GM23248 (cell line): ENCODE data around the gene GLT8D2. TPM values are rescaled to one million over a fixed set of nuclear protein-coding genes. Genes with fewer than 3 reads are reported as not detected.

Experiments
- DNase-seq: peaks from one replicate; pipeline ENCODE4 v3.0.0-alpha.2; 2015
- H2AFZ ChIP-seq: fragments of 200-600 bp; sonication (generic); 2 replicates; pipeline ENCODE4 v1.6.1; 2016; ENCODE audit warnings: antibody characterized with exemption
- H3F3A ChIP-seq: fragments of 200-600 bp; sonication (generic); 2 replicates; pipeline ENCODE4 v1.6.1; 2016; ENCODE audit warnings: mild to moderate bottlenecking, antibody characterized with exemption, mixed run types; ENCODE audit not compliant: insufficient read depth
- H3K27ac ChIP-seq: fragments of 200-600 bp; sonication (generic); 2 replicates; pipeline ENCODE4 v1.5.1; 2016; ENCODE audit warnings: mild to moderate bottlenecking
- H3K27me3 ChIP-seq: fragments of 200-600 bp; sonication (generic); replicated peaks from 2 replicates; pipeline ENCODE4 v1.6.1; 2016; ENCODE audit warnings: mild to moderate bottlenecking; ENCODE audit not compliant: insufficient read depth
- H3K36me3 ChIP-seq: fragments of 200-600 bp; sonication (generic); 2 replicates; pipeline ENCODE4 v1.6.1; 2016; ENCODE audit warnings: low read depth, mild to moderate bottlenecking
- H3K4me1 ChIP-seq: fragments of 200-600 bp; sonication (generic); 2 replicates; pipeline ENCODE4 v1.6.1; 2016; ENCODE audit warnings: mild to moderate bottlenecking; ENCODE audit not compliant: insufficient read depth
- H3K4me2 ChIP-seq: fragments of 200-600 bp; sonication (generic); one replicate; pipeline ENCODE4 v1.6.1; 2016; ENCODE audit warnings: mild to moderate bottlenecking; ENCODE audit not compliant: unreplicated experiment
- H3K4me3 ChIP-seq: fragments of 200-600 bp; sonication (generic); 2 replicates; pipeline ENCODE4 v1.5.1; 2016; ENCODE audit warnings: mild to moderate bottlenecking
- H3K79me2 ChIP-seq: fragments of 200-600 bp; sonication (generic); 2 replicates; pipeline ENCODE4 v1.6.1; 2016; ENCODE audit warnings: mild to moderate bottlenecking; ENCODE audit not compliant: insufficient read depth
- H3K9ac ChIP-seq: fragments of 200-600 bp; sonication (generic); 2 replicates; pipeline ENCODE4 v1.6.1; 2016; ENCODE audit warnings: mild to moderate bottlenecking
- H3K9me2 ChIP-seq: fragments of 200-600 bp; sonication (generic); 2 replicates; pipeline ENCODE4 v1.6.1; 2016; ENCODE audit warnings: mixed run types, mild to moderate bottlenecking, moderate library complexity; ENCODE audit not compliant: insufficient read depth
- H3K9me3 ChIP-seq: fragments of 200-600 bp; sonication (generic); one replicate; pipeline ENCODE4 v1.6.1; 2017; ENCODE audit warnings: low read depth
- H4K20me1 ChIP-seq: fragments of 200-600 bp; sonication (generic); 2 replicates; pipeline ENCODE4 v1.6.0; 2016; ENCODE audit not compliant: insufficient read depth
- EZH2 ChIP-seq: fragments of 200-600 bp; sonication (generic); IDR thresholded peaks from 2 replicates; pipeline ENCODE4 v1.6.1; 2018; ENCODE audit warnings: antibody characterized with exemption, mild to moderate bottlenecking; ENCODE audit not compliant: insufficient read depth, poor library complexity, severe bottlenecking
- EZH2phosphoT487 ChIP-seq: fragments of 200-600 bp; sonication (generic); IDR thresholded peaks from 2 replicates; pipeline ENCODE4 v1.6.1; 2018; ENCODE audit warnings: antibody characterized with exemption, moderate library complexity, mild to moderate bottlenecking, low read depth; ENCODE audit not compliant: insufficient read depth
- WGBS, 2 experiments: methylation state at CpG; one replicate each; pipeline ENCODE4 v1.1.6; 2015 to 2017; ENCODE audit warnings: low lambda C conversion rate in 2 of 2, low coverage in 1 of 2; ENCODE audit errors: missing lambda C conversion rate in 2 of 2; 5-methylcytosine and 5-hydroxymethylcytosine counted together
- in situ Hi-C: fragments of 300-500 bp; cut with MboI; formaldehyde crosslinking; loops from 2 replicates; pipeline ENCODE4 v1.15.0; 2020
- polyA plus RNA-seq: library from polyadenylated mRNA; unstranded; fragments of >200 nt; fragmentation: Nextera tagmentation; extraction: Ambion mirVana; gene quantifications from 2 replicates; pipeline ENCODE4 v1.2.1, GENCODE V29; 2016
- total RNA-seq: library from RNA; depleted of rRNA; stranded (reverse); fragments of >200 nt; shearing (Covaris generic); gene quantifications from 2 replicates; pipeline ENCODE4 v1.2.3, GENCODE V29; 2014; rRNA removed

The GLT8D2 gene
- total RNA-seq, result 58.6 and 63.2 TPM in 2 replicates
- polyA plus RNA-seq, result 94.5 and 99.2 TPM in 2 replicates

GRCh38 chr12:104049903-104050356 is at the start of gene GLT8D2:
TSS of gene GLT8D2 (minus strand) at chr12:104050187. CDS start at chr12:104019648, 30,539 bp downstream.
- Histone ChIP-seq H3K27ac (peak within 1 kb of the TSS; percentile 92), H3K27me3 (no peaks in the 10 kb centered on the region), H3K79me2 (peaks cover 32% of the 10 kb centered on the region), H2AFZ (peak within 1 kb of the TSS; percentile 93), H3K9me3 (no peaks in the 10 kb centered on the region), H3K4me2 (peak within 1 kb of the TSS; percentile 94), H3K9me2 (no peaks in the 10 kb centered on the region), H3K36me3 (no peaks in the 10 kb centered on the region), H3F3A (peaks cover 31% of the 10 kb centered on the region), H4K20me1 (no peaks in the 10 kb centered on the region), H3K4me1 (peaks cover 33% of the 10 kb centered on the region), H3K4me3 (peak within 1 kb of the TSS; percentile 82), H3K9ac (peak within 1 kb of the TSS; percentile 86)
- DNase-seq, result peak; percentile 94
- in situ Hi-C loops, result no loop called here
- 0% methylated on average over 24 of the region's 24 CpGs for WGBS, 2 experiments
- no peak for TF ChIP-seq EZH2phosphoT487
- no peak for TF ChIP-seq EZH2

- Histone ChIP-seq H3K4me2 (no peak overlapping the region), H3K4me1 (no peaks in the 10 kb centered on the region), H3K4me3 (no peak overlapping the region), H3K79me2 (no peaks in the 10 kb centered on the region), H3K9me2 (no peaks in the 10 kb centered on the region), H4K20me1 (no peaks in the 10 kb centered on the region), H3K9me3 (no peaks in the 10 kb centered on the region), H3K36me3 (peaks cover 77% of the 10 kb centered on the region), H3K27me3 (no peaks in the 10 kb centered on the region), H3F3A (no peaks in the 10 kb centered on the region), H2AFZ (no peak overlapping the region), H3K9ac (no peak overlapping the region), H3K27ac (no peak overlapping the region)
- no peak for DNase-seq
- WGBS, 2 experiments, result 96 to 100% methylated on average over 2 of the region's 2 CpGs
- no peak for TF ChIP-seq EZH2
- in situ Hi-C loops, result no loop called here
These were observed 48.0 kb upstream of the GLT8D2 start for GRCh38 chr12:104097954-104098353.

- no peaks in the 10 kb centered on the region for H3K4me1 ChIP-seq
- no peak overlapping the region for H3K27ac ChIP-seq
- H3K79me2 ChIP-seq, result no peaks in the 10 kb centered on the region
- no peak overlapping the region for H3K9ac ChIP-seq
- no peaks in the 10 kb centered on the region for H3K9me3 ChIP-seq
- H3K4me3 ChIP-seq, result no peak overlapping the region
- H3K36me3 ChIP-seq, result peaks cover 83% of the 10 kb centered on the region
- H3K9me2 ChIP-seq, result no peaks in the 10 kb centered on the region
- H2AFZ ChIP-seq, result no peak overlapping the region
- no peaks in the 10 kb centered on the region for H3F3A ChIP-seq
- TF ChIP-seq EZH2phosphoT487 (no peak), EZH2 (no peak)
- DNase-seq, result peak; percentile 2
- H3K27me3 ChIP-seq, result no peaks in the 10 kb centered on the region
- WGBS, 2 experiments, result 97 to 100% methylated on average over 1 of the region's 1 CpG
- in situ Hi-C loops, result no loop called here
- no peak overlapping the region for H3K4me2 ChIP-seq
- no peaks in the 10 kb centered on the region for H4K20me1 ChIP-seq
These were observed 45.3 kb upstream of the GLT8D2 start for GRCh38 chr12:104095289-104095688.

GRCh38 chr12:104094284-104094683 is 44.3 kb upstream of the GLT8D2 start:
- Histone ChIP-seq H3K4me3 (no peak overlapping the region), H3K4me2 (no peak overlapping the region), H3K27me3 (no peaks in the 10 kb centered on the region), H3K36me3 (peaks cover 84% of the 10 kb centered on the region), H4K20me1 (no peaks in the 10 kb centered on the region), H2AFZ (no peak overlapping the region), H3K9me3 (no peaks in the 10 kb centered on the region), H3K4me1 (no peaks in the 10 kb centered on the region), H3K9ac (no peak overlapping the region), H3K79me2 (no peaks in the 10 kb centered on the region), H3K27ac (no peak overlapping the region), H3K9me2 (no peaks in the 10 kb centered on the region), H3F3A (no peaks in the 10 kb centered on the region)
- WGBS, 2 experiments, result 97 to 98% methylated on average over 3 of the region's 3 CpGs
- in situ Hi-C loops, result no loop called here
- TF ChIP-seq EZH2 (no peak), EZH2phosphoT487 (no peak)
- no peak for DNase-seq

DNA sequence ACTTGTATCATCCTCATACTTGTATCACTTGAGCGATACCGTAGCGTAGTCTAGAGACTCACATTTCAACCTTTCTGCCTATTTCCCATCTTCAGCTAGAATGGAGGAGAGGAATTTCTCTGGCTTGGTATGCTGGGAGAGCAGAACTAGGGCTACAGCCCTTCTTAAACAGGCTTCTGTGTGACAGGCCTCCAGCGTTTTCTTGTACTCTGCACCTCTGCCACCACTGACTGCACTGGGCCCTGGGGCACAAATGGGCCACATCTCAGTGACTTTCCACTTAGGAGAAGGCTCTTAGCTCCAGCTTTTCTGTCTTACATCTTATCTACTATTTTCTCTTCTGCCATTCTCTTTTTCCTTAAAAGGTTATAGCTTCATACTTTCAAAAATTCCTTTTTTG is 41.1 kb upstream of the GLT8D2 start:
- no peak overlapping the region for H3K9ac ChIP-seq
- WGBS, 2 experiments, result 95 to 96% methylated on average over 4 of the region's 4 CpGs

More for the DNA sequence above, 41.1 kb upstream of the GLT8D2 start:
- Histone ChIP-seq H3K4me2 (no peak overlapping the region), H3K27ac (no peak overlapping the region), H3K9me3 (no peaks in the 10 kb centered on the region), H3K4me3 (no peak overlapping the region), H3K79me2 (no peaks in the 10 kb centered on the region), H3K9me2 (no peaks in the 10 kb centered on the region), H3K4me1 (no peaks in the 10 kb centered on the region), H3K36me3 (peaks cover 80% of the 10 kb centered on the region), H3F3A (no peaks in the 10 kb centered on the region), H3K27me3 (no peaks in the 10 kb centered on the region), H4K20me1 (no peaks in the 10 kb centered on the region), H2AFZ (no peak overlapping the region)
- no peak for DNase-seq
- TF ChIP-seq EZH2phosphoT487, result no peak
- no peak for TF ChIP-seq EZH2
- in situ Hi-C loops, result no loop called here
